NB4 (cell line): ENCODE data around the gene TULP4.

Experiments
- POLR2A ChIP-seq: IDR thresholded peaks from 2 replicates; pipeline ENCODE4 v1.6.1; 2011; ENCODE audit warnings: mild to moderate bottlenecking; ENCODE audit not compliant: insufficient read length; ENCODE audit errors: extremely low read depth
- TF ChIP-seq, protein P1 (sequence below): IDR thresholded peaks from one replicate; pipeline ENCODE4 v1.5.1; 2012; ENCODE audit warnings: low read depth, low read length

DNA sequence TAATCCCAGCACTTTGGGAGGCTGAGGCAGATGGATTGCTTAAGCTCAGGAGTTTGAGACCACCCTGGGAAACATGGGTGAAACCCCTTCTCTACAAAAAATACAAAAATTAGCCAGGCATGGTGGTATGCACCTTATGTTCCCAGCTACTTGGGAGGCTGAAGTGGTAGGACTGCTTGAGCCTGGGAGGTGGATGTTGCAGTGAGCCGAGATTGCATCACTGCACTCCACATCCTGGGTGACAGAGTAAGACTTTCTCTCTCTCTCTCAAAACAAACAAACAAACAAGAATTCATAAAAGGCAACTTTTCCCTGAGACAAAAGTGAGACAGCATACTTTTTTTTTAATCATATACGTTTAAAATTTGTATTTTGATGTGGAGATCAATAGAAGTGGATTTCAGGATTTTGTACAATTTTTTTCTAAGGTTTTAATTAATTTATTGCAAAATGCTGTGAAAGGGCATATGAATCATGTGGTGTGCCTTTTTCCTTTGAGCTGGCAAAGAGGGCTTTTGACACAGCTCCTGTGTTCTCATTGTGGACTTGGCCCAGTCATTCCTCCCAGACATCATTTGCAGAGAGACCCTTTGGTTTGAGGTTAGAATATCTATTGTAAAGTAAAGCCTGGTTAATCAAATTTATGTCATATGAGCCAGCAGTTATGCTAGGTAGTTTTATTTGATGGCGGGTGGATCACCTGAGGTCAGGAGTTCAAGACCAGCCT, 77.1 kb downstream of the TULP4 start:
- TF ChIP-seq, protein P1, sequence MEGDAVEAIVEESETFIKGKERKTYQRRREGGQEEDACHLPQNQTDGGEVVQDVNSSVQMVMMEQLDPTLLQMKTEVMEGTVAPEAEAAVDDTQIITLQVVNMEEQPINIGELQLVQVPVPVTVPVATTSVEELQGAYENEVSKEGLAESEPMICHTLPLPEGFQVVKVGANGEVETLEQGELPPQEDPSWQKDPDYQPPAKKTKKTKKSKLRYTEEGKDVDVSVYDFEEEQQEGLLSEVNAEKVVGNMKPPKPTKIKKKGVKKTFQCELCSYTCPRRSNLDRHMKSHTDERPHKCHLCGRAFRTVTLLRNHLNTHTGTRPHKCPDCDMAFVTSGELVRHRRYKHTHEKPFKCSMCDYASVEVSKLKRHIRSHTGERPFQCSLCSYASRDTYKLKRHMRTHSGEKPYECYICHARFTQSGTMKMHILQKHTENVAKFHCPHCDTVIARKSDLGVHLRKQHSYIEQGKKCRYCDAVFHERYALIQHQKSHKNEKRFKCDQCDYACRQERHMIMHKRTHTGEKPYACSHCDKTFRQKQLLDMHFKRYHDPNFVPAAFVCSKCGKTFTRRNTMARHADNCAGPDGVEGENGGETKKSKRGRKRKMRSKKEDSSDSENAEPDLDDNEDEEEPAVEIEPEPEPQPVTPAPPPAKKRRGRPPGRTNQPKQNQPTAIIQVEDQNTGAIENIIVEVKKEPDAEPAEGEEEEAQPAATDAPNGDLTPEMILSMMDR: no peak
- no peak for TF ChIP-seq POLR2A
